CD4-positive, alpha-beta T cell (primary cell): ENCODE data around the gene NEK10. TPM values are rescaled to one million over a fixed set of nuclear protein-coding genes. Genes with fewer than 3 reads are reported as not detected.

Source experiments
- ATAC-seq: fragments of 200-7000 bp; cut with Tn5 transposase; one replicate; pipeline ENCODE4 v1.10.0; 2022; ENCODE audit warnings: mild to moderate bottlenecking; ENCODE audit not compliant: poor library complexity
- CTCF ChIA-PET: fragments of 350-600 bp; sonication (Branson Sonifier 250); formaldehyde crosslinking; loops from one replicate; lab custom pipeline; 2021; ENCODE audit warnings: antibody characterized with exemption, inconsistent platforms; lab: Charles Lee
- POLR2A ChIA-PET: fragments of 350-600 bp; sonication (Branson Sonifier 250); formaldehyde crosslinking; loops from one replicate; lab custom pipeline; 2021; ENCODE audit warnings: antibody characterized with exemption, inconsistent platforms; lab: Charles Lee
- DNase-seq, 14 experiments: peaks; one replicate each; pipeline ENCODE4 v3.0.0-alpha.2; 2013 to 2020; ENCODE audit warnings: mixed read lengths in 2 of 14
- H3K27ac ChIP-seq, 2 donors: one replicate each; pipeline versions ENCODE4 v1.5.1 to v1.7.0; 2013; ENCODE audit warnings: low read length in 2 of 2, low read depth in 1 of 2, mild to moderate bottlenecking in 1 of 2
- H3K27me3 ChIP-seq, 2 experiments: 1 replicate in 1 of 2; 2 replicates in 1 of 2; pipeline versions ENCODE4 v1.6.1 to v1.7.0; 2013; ENCODE audit warnings: low read length in 2 of 2, control low read depth in 1 of 2, mild to moderate bottlenecking in 1 of 2, moderate library complexity in 1 of 2; ENCODE audit not compliant: insufficient read depth in 2 of 2, control insufficient read depth in 1 of 2
- H3K36me3 ChIP-seq: one replicate; pipeline ENCODE4 v1.6.1; 2013; ENCODE audit warnings: low read length, control low read depth; ENCODE audit not compliant: insufficient read depth
- H3K4me1 ChIP-seq: one replicate; pipeline ENCODE4 v1.6.1; 2013; ENCODE audit warnings: low read length, control low read depth; ENCODE audit not compliant: insufficient read depth
- H3K4me3 ChIP-seq: one replicate; pipeline ENCODE4 v1.5.1; 2013; ENCODE audit warnings: mild to moderate bottlenecking, low read length, moderate library complexity
- H3K9me3 ChIP-seq, 2 experiments: 1 replicate in 1 of 2; 2 replicates in 1 of 2; pipeline versions ENCODE4 v1.6.1 to v1.7.0; 2013; ENCODE audit warnings: low read length in 2 of 2, mild to moderate bottlenecking in 2 of 2, control low read depth in 1 of 2, moderate library complexity in 1 of 2; ENCODE audit not compliant: control insufficient read depth in 1 of 2, insufficient read depth in 1 of 2
- H3K27ac Mint-ChIP-seq: one replicate; pipeline ENCODE4 v1.8.0; 2020; ENCODE audit warnings: mixed read lengths
- H3K27me3 Mint-ChIP-seq: one replicate; pipeline ENCODE4 v1.8.0; 2021; ENCODE audit warnings: mixed read lengths
- H3K36me3 Mint-ChIP-seq: one replicate; pipeline ENCODE4 v1.8.0; 2021; ENCODE audit warnings: low read depth, mixed read lengths
- H3K4me1 Mint-ChIP-seq: one replicate; pipeline ENCODE4 v1.8.0; 2021; ENCODE audit warnings: low read depth, mixed read lengths
- H3K4me3 Mint-ChIP-seq: one replicate; pipeline ENCODE4 v1.8.0; 2020; ENCODE audit warnings: mild to moderate bottlenecking, mixed read lengths
- H3K9me3 Mint-ChIP-seq: one replicate; pipeline ENCODE4 v1.8.0; 2020; ENCODE audit warnings: mixed read lengths
- intact Hi-C, 2 experiments: fragments of 100-400 bp; cut with DNase I in 1 of 2; cut with micrococcal nuclease in 1 of 2; formaldehyde crosslinking; loops; one replicate each; pipeline versions ENCODE4 v1.15.1 to v1.9.0; 2023 to 2025; cut with DNase I, micrococcal nuclease
- total RNA-seq, 174 experiments: library from RNA in 2 of 174; stranded (reverse) in 2 of 174; gene quantifications; one replicate each; pipeline ENCODE4 v1.2.3 and lab custom pipeline; 2021 to 2026
- TF ChIP-seq, protein P1 (sequence below): fragments of 200-600 bp; IDR thresholded peaks from one replicate; pipeline ENCODE4 v1.8.0; 2022; ENCODE audit warnings: antibody characterized with exemption, mild to moderate bottlenecking

Gene NEK10
- total RNA-seq, 2 experiments from 2014 or later: 0.61 to 0.77 TPM

- ChIA-PET CTCF (no interaction called here), POLR2A (no interaction called here)
- Histone ChIP-seq H3K27me3 (no peaks in the 10 kb centered on the region), H3K4me3 (no peak overlapping the region), H3K9me3 (no peaks in the 10 kb centered on the region), H3K36me3 (no peaks in the 10 kb centered on the region), H3K27ac (no peak overlapping the region), H3K4me1 (no peaks in the 10 kb centered on the region)
- no peak for ATAC-seq
- Mint-ChIP-seq H3K27me3 (no peaks in the 10 kb centered on the region), H3K4me1 (no peaks in the 10 kb centered on the region), H3K27ac (no peak overlapping the region), H3K9me3 (no peaks in the 10 kb centered on the region), H3K4me3 (no peak overlapping the region), H3K36me3 (no peaks in the 10 kb centered on the region)
- TF ChIP-seq, protein P1, sequence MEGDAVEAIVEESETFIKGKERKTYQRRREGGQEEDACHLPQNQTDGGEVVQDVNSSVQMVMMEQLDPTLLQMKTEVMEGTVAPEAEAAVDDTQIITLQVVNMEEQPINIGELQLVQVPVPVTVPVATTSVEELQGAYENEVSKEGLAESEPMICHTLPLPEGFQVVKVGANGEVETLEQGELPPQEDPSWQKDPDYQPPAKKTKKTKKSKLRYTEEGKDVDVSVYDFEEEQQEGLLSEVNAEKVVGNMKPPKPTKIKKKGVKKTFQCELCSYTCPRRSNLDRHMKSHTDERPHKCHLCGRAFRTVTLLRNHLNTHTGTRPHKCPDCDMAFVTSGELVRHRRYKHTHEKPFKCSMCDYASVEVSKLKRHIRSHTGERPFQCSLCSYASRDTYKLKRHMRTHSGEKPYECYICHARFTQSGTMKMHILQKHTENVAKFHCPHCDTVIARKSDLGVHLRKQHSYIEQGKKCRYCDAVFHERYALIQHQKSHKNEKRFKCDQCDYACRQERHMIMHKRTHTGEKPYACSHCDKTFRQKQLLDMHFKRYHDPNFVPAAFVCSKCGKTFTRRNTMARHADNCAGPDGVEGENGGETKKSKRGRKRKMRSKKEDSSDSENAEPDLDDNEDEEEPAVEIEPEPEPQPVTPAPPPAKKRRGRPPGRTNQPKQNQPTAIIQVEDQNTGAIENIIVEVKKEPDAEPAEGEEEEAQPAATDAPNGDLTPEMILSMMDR: no peak
- intact Hi-C loops: no loop called here
- no peak for DNase-seq
Measured at GRCh38 chr3:27216955-27217552, 152.1 kb downstream of the NEK10 start.

GRCh38 chr3:27216295-27216855, 152.8 kb downstream of the NEK10 start:
- TF ChIP-seq, protein P1: no peak
- Histone ChIP-seq H3K4me1 (no peaks in the 10 kb centered on the region), H3K9me3 (no peaks in the 10 kb centered on the region), H3K36me3 (no peaks in the 10 kb centered on the region), H3K4me3 (no peak overlapping the region), H3K27ac (no peak overlapping the region), H3K27me3 (no peaks in the 10 kb centered on the region)
- ChIA-PET CTCF (no interaction called here), POLR2A (no interaction called here)
- no peaks in the 10 kb centered on the region for H3K9me3 Mint-ChIP-seq
- DNase-seq: no peak
- H3K4me3 Mint-ChIP-seq: no peak overlapping the region
- H3K27me3 Mint-ChIP-seq: no peaks in the 10 kb centered on the region
- H3K27ac Mint-ChIP-seq: no peak overlapping the region
- intact Hi-C loops: no loop called here
- no peaks in the 10 kb centered on the region for H3K4me1 Mint-ChIP-seq
- ATAC-seq: no peak
- H3K36me3 Mint-ChIP-seq: no peaks in the 10 kb centered on the region

DNA sequence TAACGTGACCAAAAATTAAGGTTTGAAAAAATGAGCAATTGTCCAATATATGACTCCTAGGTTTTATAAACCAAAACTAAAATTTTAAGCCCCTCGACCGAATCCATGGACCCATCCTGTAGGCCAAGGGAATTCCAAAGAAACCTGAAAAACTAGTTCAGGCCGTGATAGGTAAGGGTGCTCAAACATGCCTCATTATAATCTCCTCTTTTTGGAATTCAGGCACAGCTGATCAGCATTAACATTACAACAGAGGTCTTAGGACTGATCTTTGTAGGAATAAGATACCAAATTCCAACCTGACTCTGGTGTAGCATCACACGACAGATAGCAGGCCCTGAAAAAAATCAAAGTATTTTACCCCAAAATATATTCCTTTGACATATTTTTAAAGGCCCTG, 155.7 kb downstream of the NEK10 start:
- ATAC-seq: no peak

More for the DNA sequence above, 155.7 kb downstream of the NEK10 start:
- Mint-ChIP-seq H3K4me1 (no peaks in the 10 kb centered on the region), H3K9me3 (no peaks in the 10 kb centered on the region), H3K27ac (no peak overlapping the region), H3K36me3 (no peaks in the 10 kb centered on the region), H3K27me3 (no peaks in the 10 kb centered on the region), H3K4me3 (no peak overlapping the region)
- no peak overlapping the region for H3K27ac ChIP-seq
- CTCF ChIA-PET: interaction anchor here (1.5 kb wide), 1 partner anchor 12 kb away, joined by 4 read pairs; no protein-coding TSS in a partner anchor
- H3K9me3 ChIP-seq: no peaks in the 10 kb centered on the region
- no peaks in the 10 kb centered on the region for H3K36me3 ChIP-seq
- intact Hi-C loops: no loop called here
- H3K4me1 ChIP-seq: no peaks in the 10 kb centered on the region
- POLR2A ChIA-PET: no interaction called here
- TF ChIP-seq, protein P1: no peak
- no peaks in the 10 kb centered on the region for H3K27me3 ChIP-seq
- H3K4me3 ChIP-seq: no peak overlapping the region
- DNase-seq: no peak
